A172 (cell line): ENCODE data around the gene PPARG. TPM values are rescaled to one million over a fixed set of nuclear protein-coding genes. Genes with fewer than 3 reads are reported as not detected.

Source experiments
- DNase-seq: peaks from one replicate; pipeline ENCODE4 v3.0.0-alpha.2; 2015; ENCODE audit warnings: low spot score
- total RNA-seq: library from RNA; depleted of rRNA; stranded (reverse); fragments of >200 nt; shearing (Covaris generic); gene quantifications from 2 replicates; pipeline ENCODE4 v1.2.3, GENCODE V29; 2014; rRNA removed

PPARG gene
- total RNA-seq, 1 experiment from 2014 or later: 11.9 TPM

- DNase-seq: peak; percentile 59
These were observed 191.1 kb downstream of the PPARG start for GRCh38 chr3:12479919-12480427.

DNA sequence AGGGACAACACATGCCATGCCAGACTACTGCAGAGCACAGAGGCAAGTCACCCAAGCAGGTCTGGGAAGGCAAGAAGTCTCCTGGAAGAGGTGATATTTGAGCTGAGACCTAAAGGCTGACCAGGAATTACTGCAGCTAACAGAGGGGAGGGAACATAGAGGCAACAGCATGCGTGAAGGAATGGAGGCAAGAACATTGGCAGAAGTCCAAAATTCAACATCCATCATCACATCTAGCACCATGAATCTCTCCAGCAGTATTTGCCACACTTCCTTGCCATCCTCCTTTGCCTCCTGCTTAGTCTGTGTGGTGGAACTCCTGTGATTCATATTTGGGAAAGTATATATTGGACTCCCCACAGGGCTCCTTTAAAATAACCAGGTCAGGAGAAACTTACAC, 194.5 kb downstream of the PPARG start:
- DNase-seq: peak; percentile 20

DNA sequence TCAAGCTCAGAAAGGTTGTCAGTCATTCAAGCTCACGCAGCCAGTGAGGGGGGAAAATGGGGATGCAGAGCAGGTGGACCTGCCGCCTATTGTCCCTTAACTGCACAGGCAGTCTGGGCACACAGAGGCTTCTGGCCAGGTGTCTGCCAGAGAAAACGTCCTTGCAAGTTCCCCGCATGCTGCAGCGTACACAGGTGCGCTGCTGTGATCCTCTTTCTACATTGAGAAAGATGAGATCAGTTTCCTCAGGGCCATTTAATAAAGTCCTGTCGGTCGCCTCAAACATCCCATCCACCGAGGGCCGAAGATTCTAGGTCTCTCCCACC, 195.0 kb downstream of the PPARG start:
- DNase-seq: no peak

Other genes starting within 250 kb of the PPARG start
- 6.1 and 8.6 TPM in 2 replicates for gene TIMP4, start 130.2 kb upstream of the PPARG start, total RNA-seq
- 27.3 and 29.9 TPM in 2 replicates for gene TSEN2, start 195.4 kb downstream of the PPARG start, total RNA-seq